Right renal pelvis (tissue), 4 donors: ENCODE results near the gene RIN3. TPM values are rescaled to one million over a fixed set of nuclear protein-coding genes. Genes with fewer than 3 reads are reported as not detected.

Experiments
- DNase-seq, 4 donors: peaks; one replicate each; pipeline ENCODE4 v3.0.0-alpha.2; 2013; ENCODE audit warnings: low read depth in 4 of 4, low spot score in 3 of 4, missing footprints in 1 of 4
- polyA plus RNA-seq, 4 donors: library from polyadenylated mRNA; unstranded; fragments of 120-200 nt; gene quantifications; one replicate each; pipeline ENCODE4 v1.2.1, GENCODE V29; 2013; ENCODE audit not compliant: insufficient read length in 4 of 4

RIN3 gene
- polyA plus RNA-seq, 4 donors, result 5.7 to 7.7 (median 6.7) TPM

DNA sequence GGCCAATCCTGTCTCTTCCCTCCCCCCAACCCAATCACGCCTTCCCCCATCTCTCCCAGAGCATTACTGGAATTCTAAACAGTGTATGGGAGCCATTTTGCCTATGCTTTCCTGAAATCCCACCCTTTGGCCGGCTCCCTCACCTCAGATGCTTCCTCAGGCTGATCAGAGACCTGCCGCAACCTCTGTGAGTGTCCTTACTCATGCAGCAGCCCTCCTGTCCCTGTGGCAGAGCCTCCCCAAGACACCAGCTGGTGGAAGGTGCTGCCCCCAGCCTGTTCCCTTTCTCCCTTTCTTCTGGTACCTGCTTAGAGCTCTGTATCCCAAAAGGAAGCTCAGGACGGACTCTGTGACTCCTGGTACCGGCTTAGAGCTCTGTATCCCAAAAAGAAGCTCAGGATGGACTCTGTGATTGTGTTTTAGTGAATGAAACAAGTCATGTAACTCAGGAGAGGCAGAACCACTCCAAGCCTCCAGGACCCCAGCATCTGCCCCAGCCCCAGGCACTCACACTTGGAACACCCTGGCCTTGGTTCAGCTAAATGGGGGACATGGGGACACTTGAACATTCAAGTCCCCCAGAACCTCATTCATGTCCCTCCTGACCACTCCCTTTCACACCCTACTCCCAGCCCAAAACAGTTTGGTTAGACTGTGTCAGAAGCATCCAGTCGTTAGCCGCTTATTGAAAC is 29.3 kb upstream of the RIN3 start:
- no peak for DNase-seq

DNA sequence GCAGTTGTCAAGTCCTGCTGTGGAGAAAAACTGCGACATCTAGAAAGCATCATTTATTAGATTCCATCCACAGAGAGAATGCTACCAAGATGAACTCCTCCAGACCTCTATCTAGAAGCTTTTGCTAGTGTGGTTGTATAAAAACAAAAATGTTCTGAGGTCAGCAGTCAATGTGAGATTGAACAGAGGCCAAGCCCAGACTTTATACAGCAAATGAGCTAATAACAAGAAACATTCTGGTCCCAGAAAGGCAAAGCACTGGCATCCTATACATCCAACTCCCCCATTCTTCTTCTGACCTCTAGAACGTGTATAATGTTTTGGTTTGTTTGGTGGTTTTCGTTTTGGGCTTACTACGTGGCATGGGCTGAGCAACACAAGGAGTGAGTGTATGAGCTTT is 26.7 kb upstream of the RIN3 start:
- DNase-seq, result no peak

GRCh38 chr14:92487513-92488133 is 26.0 kb upstream of the RIN3 start:
- DNase-seq, result no peak

DNA sequence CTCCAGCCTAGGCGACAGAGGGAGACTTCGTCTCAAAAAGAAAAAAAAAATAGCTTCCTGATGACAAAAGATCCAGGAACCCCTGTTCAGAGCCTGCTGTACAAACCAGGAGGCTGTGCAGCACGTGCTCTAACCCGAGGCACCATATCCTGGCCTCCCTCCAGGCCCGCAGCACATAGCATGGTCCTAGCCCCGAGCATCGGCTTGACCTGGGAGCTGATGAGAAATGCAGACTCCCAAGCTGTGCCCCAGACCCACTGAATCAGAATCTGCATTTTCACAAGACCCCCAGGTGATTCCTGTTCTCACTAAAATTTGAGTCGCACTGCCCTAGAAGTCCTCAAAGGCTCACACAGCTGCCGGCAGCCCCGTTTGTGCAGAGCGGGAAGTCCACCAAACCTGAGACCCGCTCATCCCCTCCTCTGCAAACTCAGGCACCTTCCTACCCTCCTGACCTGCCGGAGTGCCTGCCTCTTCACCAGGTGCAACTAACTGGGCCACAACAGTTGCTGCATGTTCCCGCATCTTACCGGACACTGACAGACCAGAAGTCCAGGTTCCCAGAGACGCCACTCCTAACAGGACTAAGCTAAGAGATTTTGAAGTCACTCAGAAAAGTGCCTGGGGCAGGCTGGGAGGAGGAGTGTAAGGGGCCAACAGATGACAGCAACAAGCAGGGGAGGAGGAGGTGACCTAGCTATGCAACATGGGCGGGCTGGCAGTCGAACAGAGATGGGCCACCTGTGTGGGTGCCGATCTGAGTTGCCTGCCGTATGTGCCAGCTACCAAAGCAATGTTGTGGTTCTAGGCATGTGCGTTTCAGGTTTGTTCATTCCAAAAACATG is 24.0 kb upstream of the RIN3 start:
- DNase-seq, result no peak

DNA sequence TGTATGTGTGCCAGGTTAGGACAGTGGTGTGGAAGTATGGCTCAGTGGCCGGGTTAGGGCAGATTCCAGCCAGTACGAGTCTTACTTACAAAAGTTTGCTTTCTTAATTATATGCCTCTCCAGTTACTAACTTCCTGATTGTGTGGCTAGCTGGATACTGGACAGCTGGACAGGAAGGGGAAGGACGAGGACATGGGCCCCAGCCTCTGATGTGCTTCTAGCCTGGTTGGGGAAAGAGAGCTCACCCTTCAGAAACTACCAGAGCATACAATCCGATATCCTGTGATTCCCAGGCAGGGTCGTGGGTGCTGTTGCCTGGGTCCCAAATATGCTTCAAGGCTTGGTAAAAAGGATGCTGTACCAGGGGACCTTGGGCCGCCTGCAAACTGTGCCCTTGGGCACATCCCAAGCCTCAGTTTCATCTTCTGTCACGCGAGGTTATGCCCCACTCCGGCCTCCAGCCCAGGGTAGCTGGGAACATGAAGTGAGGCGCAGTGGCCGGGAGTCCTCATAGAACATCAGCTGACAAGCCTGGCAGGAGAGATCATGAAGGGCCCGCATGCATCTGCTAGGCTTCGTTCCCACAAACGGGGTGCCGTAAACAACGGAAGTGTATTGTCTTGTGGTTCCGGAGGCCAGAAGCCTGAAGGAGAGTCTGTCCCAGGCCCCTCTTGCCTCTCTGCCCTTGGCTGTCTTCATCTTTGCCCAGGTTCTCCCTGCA is 23.2 kb upstream of the RIN3 start:
- no peak for DNase-seq

DNA sequence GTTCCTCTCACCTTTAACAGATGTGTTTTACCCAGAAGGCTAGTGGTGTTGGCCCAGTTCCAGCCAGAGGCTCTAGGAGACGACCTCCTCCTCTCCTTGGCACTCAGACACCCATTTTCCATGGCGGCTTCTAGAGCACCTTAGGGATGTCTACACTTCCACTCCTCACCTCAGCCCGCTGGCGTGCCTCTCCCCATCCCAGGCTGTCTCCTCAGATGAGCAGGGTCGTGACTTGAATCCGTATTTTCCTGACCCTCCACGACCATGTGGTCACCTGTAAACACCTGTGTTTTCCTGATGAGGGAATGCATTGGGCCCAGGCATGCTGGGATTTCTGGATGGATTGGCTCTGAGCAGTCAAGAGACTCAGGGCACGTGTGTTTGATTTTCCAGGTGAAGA is 21.8 kb upstream of the RIN3 start:
- no peak for DNase-seq

- no peak for DNase-seq
These were observed 21.3 kb upstream of the RIN3 start for GRCh38 chr14:92492258-92492657.

DNA sequence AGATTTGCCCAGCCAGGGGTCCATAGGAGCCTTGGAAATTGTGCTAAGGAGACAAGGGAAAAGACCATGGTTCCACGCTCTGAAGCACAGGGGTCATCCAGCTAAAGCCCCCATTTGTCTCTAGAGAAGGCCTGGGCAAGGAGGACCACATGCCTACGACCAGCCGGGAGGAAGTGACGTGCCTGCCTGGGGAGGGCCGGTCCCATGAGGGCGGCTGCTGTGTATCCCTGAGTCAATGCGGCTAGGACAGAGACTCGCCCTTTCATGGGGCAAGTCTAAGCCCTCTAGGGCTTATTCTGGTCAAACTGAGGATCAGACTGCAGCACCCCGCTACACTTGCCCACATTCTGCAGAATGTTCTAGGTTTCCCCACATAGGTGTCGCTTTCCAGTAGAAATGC is 20.6 kb upstream of the RIN3 start:
- DNase-seq, result no peak

DNA sequence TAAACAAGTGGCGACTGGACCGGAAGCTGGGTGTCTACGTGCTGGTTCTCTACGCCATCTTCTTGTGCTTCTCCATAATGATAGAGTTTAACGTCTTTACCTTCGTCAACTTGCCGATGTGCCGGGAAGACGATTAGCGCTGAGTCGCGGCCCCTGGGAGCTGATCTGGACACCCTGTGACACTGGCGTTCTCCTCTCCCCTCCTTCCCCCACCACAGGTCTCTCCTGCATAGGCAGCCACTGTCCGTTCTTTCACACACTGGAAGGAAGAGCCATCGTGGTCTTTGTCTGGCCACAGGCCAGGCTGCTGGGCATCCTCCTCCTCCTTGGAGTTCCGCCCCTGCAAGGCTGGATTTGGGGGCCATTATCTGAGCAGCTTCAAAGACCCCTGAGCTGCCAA is 20.1 kb upstream of the RIN3 start:
- no peak for DNase-seq

DNA sequence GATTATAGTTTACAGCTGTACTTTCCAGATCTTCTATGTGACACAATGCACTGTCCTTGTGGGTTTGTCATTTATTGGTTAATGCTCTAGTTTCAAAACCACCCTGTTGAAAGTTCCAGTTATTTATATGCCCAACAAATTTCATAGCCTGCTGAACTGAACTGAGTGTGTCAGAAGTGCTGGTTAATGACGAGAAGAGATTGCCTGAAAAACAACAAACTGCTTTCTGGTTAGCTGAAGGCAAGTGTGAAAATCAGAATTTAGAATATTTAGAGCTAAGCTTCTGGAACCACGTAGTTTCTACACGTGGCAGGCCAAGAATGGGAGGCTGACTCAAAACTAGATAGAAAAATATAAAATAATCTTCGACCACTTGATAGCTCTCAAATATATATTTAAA is 19.1 kb upstream of the RIN3 start:
- DNase-seq, result no peak

- no peak for DNase-seq
These were observed 18.6 kb upstream of the RIN3 start for GRCh38 chr14:92495027-92495426.

- no peak for DNase-seq
These were observed 17.3 kb upstream of the RIN3 start for GRCh38 chr14:92496191-92496857.

GRCh38 chr14:92497391-92497790 is 16.2 kb upstream of the RIN3 start:
- DNase-seq, result no peak

- DNase-seq, result no peak
These were observed 14.3 kb upstream of the RIN3 start for GRCh38 chr14:92499234-92499633.

- DNase-seq, result no peak
These were observed 13.1 kb upstream of the RIN3 start for GRCh38 chr14:92500491-92500941.

GRCh38 chr14:92501891-92502351 is 11.7 kb upstream of the RIN3 start:
- no peak for DNase-seq

- no peak for DNase-seq
These were observed 10.9 kb upstream of the RIN3 start for GRCh38 chr14:92502541-92503286.

DNA sequence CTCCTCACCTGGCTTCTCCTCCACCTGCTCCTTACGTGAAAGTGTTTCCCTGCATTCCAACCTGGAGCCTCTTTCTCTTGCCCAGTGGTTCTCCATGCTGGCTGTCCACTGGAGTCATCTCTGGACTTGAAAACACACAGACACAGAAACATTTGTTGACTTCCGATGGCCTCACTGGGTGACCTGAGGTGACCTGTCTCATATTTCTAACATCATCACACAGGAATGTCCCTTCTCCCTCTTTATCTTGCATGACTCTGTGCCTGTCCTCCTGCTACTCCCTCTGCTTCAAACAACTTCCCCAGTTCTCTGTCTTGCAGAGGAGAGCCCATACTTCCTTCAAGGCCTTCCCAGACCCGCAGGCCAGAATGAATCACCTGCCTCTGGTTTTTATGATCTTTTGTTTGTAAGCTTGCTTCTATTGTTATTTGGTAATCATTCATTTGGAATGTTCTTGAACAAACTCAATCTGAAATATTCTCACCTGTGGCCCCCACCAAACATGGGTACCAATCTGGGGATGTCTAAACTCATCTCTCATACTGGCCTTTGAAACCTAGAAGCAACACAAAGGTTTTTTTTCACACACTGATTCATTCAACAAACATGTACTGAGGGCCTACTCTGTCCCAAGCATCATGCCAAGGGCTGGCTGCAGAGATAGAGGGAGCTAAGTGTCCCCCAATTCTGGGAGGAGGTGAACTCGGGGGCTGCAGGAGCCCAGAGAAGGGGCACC is 9.7 kb upstream of the RIN3 start:
- no peak for DNase-seq

GRCh38 chr14:92505826-92506225 is 7.8 kb upstream of the RIN3 start:
- no peak for DNase-seq
